K562 (cell line): ENCODE data around the gene THBS2.

Experiments used
- HNRNPLL ChIP-seq: fragments of 200-400 bp; formaldehyde crosslinking; IDR thresholded peaks from 2 replicates; pipeline ENCODE4 v1.6.1; 2017; ENCODE audit warnings: low read length, low read depth, mild to moderate bottlenecking; ENCODE audit not compliant: poor library complexity, severe bottlenecking
- POLR2G ChIP-seq: fragments of 200-400 bp; formaldehyde crosslinking; IDR thresholded peaks from 2 replicates; pipeline ENCODE4 v1.6.1; 2017; ENCODE audit warnings: low read depth, mild to moderate bottlenecking, antibody characterized with exemption, low read length, moderate library complexity
- TAF1 ChIP-seq: IDR thresholded peaks from 2 replicates; pipeline ENCODE4 v1.6.1; 2011; ENCODE audit warnings: mild to moderate bottlenecking, low read length, moderate library complexity; ENCODE audit not compliant: insufficient read depth, control insufficient read depth, severe bottlenecking; ENCODE audit errors: extremely low read depth
- TARDBP ChIP-seq: fragments of 450-650 bp; IDR thresholded peaks from 2 replicates; pipeline ENCODE4 v1.6.1; 2016
- TF ChIP-seq, protein P1 (sequence below): fragments of 250-450 bp; sonication (Bioruptor Pico); IDR thresholded peaks from 2 replicates; pipeline ENCODE4 v1.5.0; 2020; ENCODE audit warnings: mild to moderate bottlenecking, borderline replicate concordance

DNA sequence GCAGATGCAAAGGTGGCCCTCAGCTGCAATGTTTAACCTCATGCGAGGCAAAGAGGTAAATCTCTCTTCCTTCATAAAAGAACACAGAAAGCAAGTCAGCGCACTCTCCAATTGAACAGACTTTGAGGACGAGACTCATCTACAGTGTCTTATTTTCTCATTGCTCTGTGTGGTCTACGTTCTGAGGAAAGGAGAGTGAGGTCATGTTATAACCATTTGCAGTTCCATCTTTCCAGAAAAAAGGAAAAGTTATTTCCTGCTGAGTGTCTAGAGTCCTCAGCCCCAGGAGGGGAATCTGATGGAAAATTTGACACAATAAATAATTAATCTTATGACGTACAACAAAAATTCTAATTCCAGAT, 35.6 kb upstream of the THBS2 start:
- no peak for TF ChIP-seq POLR2G
- TF ChIP-seq, protein P1, sequence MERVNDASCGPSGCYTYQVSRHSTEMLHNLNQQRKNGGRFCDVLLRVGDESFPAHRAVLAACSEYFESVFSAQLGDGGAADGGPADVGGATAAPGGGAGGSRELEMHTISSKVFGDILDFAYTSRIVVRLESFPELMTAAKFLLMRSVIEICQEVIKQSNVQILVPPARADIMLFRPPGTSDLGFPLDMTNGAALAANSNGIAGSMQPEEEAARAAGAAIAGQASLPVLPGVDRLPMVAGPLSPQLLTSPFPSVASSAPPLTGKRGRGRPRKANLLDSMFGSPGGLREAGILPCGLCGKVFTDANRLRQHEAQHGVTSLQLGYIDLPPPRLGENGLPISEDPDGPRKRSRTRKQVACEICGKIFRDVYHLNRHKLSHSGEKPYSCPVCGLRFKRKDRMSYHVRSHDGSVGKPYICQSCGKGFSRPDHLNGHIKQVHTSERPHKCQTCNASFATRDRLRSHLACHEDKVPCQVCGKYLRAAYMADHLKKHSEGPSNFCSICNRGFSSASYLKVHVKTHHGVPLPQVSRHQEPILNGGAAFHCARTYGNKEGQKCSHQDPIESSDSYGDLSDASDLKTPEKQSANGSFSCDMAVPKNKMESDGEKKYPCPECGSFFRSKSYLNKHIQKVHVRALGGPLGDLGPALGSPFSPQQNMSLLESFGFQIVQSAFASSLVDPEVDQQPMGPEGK (CRISPR knock-in tag), result no peak
- no peak for TF ChIP-seq TAF1
- TF ChIP-seq TARDBP, result no peak
- no peak for TF ChIP-seq HNRNPLL
